HCT116 (cell line): ENCODE data around the gene MRPL45. TPM values are rescaled to one million over a fixed set of nuclear protein-coding genes. Genes with fewer than 3 reads are reported as not detected.
A peak's percentile ranks its signal among the peaks of the same experiment; 100 is the strongest.

ENCODE experiments used
- ATAC-seq: fragments of 200-7000 bp; cut with Tn5 transposase; 2 replicates; pipeline ENCODE4 v1.9.1; 2020; ENCODE audit warnings: mild to moderate bottlenecking, moderate library complexity
- BruUV-seq: library from RNA; stranded (reverse); fragments of 400-500 nt; replicated peaks from 2 replicates; lab custom pipeline; 2021; lab: Mats Ljungman, UMichigan
- CTCF ChIA-PET: fragments of 300-600 bp; sonication (Branson Sonifier 250); formaldehyde crosslinking; loops from one replicate; lab custom pipeline; 2021; ENCODE audit warnings: antibody characterized with exemption; lab: Charles Lee
- POLR2A ChIA-PET: fragments of 300-600, 350-600 bp; sonication (Branson Sonifier 250); formaldehyde crosslinking; loops from one replicate; lab custom pipeline; 2021; ENCODE audit warnings: antibody characterized with exemption; lab: Charles Lee
- RAD21 ChIA-PET, 2 experiments: fragments of 300-600 bp; sonication (Branson Sonifier 250); formaldehyde crosslinking; loops; one replicate each; lab custom pipeline; 2023; ENCODE audit warnings: low total read pairs in 2 of 2; ENCODE audit not compliant: uncharacterized antibody in 2 of 2, unreplicated experiment in 2 of 2, low non-redundant PET in 1 of 2; lab: Charles Lee
- DNase-seq: peaks from one replicate; pipeline ENCODE4 v3.0.0-alpha.2; 2010; ENCODE audit warnings: low read depth, low spot score
- H2AFZ ChIP-seq: fragments of 200-600 bp; shearing (Covaris generic), sonication (generic); 2 replicates; pipeline ENCODE4 v1.6.1; 2017; ENCODE audit warnings: low read depth, mixed run types, mixed read lengths, antibody characterized with exemption, low read length; ENCODE audit not compliant: poor library complexity, severe bottlenecking
- H3K27ac ChIP-seq: 2 replicates; pipeline ENCODE4 v1.5.1; 2012; ENCODE audit warnings: low read depth, low read length
- H3K27me3 ChIP-seq: fragments of 200-600 bp; sonication (generic); 2 replicates; pipeline ENCODE4 v1.6.1; 2016; ENCODE audit warnings: mixed run types, low read length, mixed read lengths; ENCODE audit not compliant: insufficient read depth
- H3K36me3 ChIP-seq, 2 experiments: fragments of 200-500 bp in 1 of 2; fragments of 200-600 bp in 1 of 2; sonication (Bioruptor generic) in 1 of 2; sonication (generic) in 1 of 2; 2 replicates each; pipeline versions ENCODE4 v1.5.1 to v1.6.1; 2014 to 2016; ENCODE audit warnings: low read length in 2 of 2, inconsistent platforms in 1 of 2, mixed read lengths in 1 of 2, mixed run types in 1 of 2; ENCODE audit not compliant: insufficient read depth in 2 of 2, control insufficient read depth in 1 of 2
- H3K4me1 ChIP-seq, 2 experiments: fragments of 200-600 bp in 1 of 2; sonication (generic) in 1 of 2; 2 replicates each; pipeline versions ENCODE4 v1.5.1 to v1.6.1; 2012 to 2017; ENCODE audit warnings: low read length in 2 of 2, inconsistent platforms in 1 of 2, mild to moderate bottlenecking in 1 of 2, mixed read lengths in 1 of 2, mixed run types in 1 of 2, moderate library complexity in 1 of 2; ENCODE audit not compliant: insufficient read depth in 2 of 2, control insufficient read depth in 1 of 2
- H3K4me2 ChIP-seq: fragments of 200-600 bp; sonication (generic); 2 replicates; pipeline ENCODE4 v1.6.1; 2017; ENCODE audit warnings: mixed run types, low read length, mixed read lengths
- H3K4me3 ChIP-seq, 2 experiments: fragments of 200-600 bp in 1 of 2; sonication (generic) in 1 of 2; replicated peaks in 1 of 2; 2 replicates each; pipeline ENCODE4 v1.5.1; 2011 to 2016; ENCODE audit warnings: low read length in 2 of 2, control low read depth in 1 of 2, low read depth in 1 of 2, mild to moderate bottlenecking in 1 of 2, mixed read lengths in 1 of 2, mixed run types in 1 of 2
- H3K79me2 ChIP-seq: fragments of 200-600 bp; sonication (generic); 2 replicates; pipeline ENCODE4 v1.6.1; 2017; ENCODE audit warnings: mild to moderate bottlenecking, mixed run types, low read length, moderate library complexity, mixed read lengths; ENCODE audit not compliant: insufficient read depth
- H3K9ac ChIP-seq: fragments of 200-600 bp; sonication (generic); 2 replicates; pipeline ENCODE4 v1.6.1; 2016; ENCODE audit warnings: low read length, mixed read lengths
- H3K9me2 ChIP-seq: fragments of 200-600 bp; sonication (generic), shearing (Covaris generic); 2 replicates; pipeline ENCODE4 v1.6.1; 2017; ENCODE audit warnings: mixed run types, mild to moderate bottlenecking, moderate library complexity; ENCODE audit not compliant: insufficient read depth
- H3K9me3 ChIP-seq, 2 experiments: fragments of 200-500 bp in 1 of 2; fragments of 200-600 bp in 1 of 2; sonication (Bioruptor generic) in 1 of 2; sonication (generic) in 1 of 2; 2 replicates each; pipeline ENCODE4 v1.6.1; 2014 to 2017; ENCODE audit warnings: low read length in 2 of 2, mixed read lengths in 2 of 2, inconsistent platforms in 1 of 2, low read depth in 1 of 2, mild to moderate bottlenecking in 1 of 2, mixed run types in 1 of 2, moderate library complexity in 1 of 2; ENCODE audit not compliant: control insufficient read depth in 1 of 2, insufficient read depth in 1 of 2
- H4K20me1 ChIP-seq: fragments of 200-600 bp; sonication (generic), shearing (Covaris generic); 2 replicates; pipeline ENCODE4 v1.6.1; 2017; ENCODE audit warnings: mixed run types, mild to moderate bottlenecking, moderate library complexity; ENCODE audit not compliant: insufficient read depth
- CBX3 ChIP-seq: IDR thresholded peaks from 2 replicates; pipeline ENCODE4 v1.6.1; 2012; ENCODE audit warnings: low read depth
- CEBPB ChIP-seq: IDR thresholded peaks from 2 replicates; pipeline ENCODE4 v1.6.1; 2012; ENCODE audit warnings: low read depth
- EGR1 ChIP-seq: IDR thresholded peaks from 2 replicates; pipeline ENCODE4 v1.6.1; 2012; ENCODE audit warnings: low read depth
- ELF1 ChIP-seq: IDR thresholded peaks from 2 replicates; pipeline ENCODE4 v1.6.1; 2012; ENCODE audit warnings: low read depth, borderline replicate concordance
- EZH2 ChIP-seq: fragments of 200-600 bp; sonication (generic); IDR thresholded peaks from 2 replicates; pipeline ENCODE4 v1.6.1; 2017; ENCODE audit warnings: antibody characterized with exemption, mixed run types
- EZH2phosphoT487 ChIP-seq: fragments of 200-600 bp; IDR thresholded peaks from 2 replicates; pipeline ENCODE4 v1.6.1; 2018; ENCODE audit warnings: antibody characterized with exemption, borderline replicate concordance
- JUND ChIP-seq: IDR thresholded peaks from 2 replicates; pipeline ENCODE4 v1.6.1; 2012
- POLR2A ChIP-seq: IDR thresholded peaks from 2 replicates; pipeline ENCODE4 v1.7.0; 2011; ENCODE audit warnings: borderline replicate concordance; ENCODE audit not compliant: insufficient read depth, insufficient read length; ENCODE audit errors: extremely low read depth
- POLR2AphosphoS5 ChIP-seq: IDR thresholded peaks from 2 replicates; pipeline ENCODE4 v1.6.1; 2011; ENCODE audit warnings: mild to moderate bottlenecking, low read depth, low read length, moderate library complexity
- RAD21 ChIP-seq: IDR thresholded peaks from 2 replicates; pipeline ENCODE4 v1.6.1; 2012; ENCODE audit warnings: low read depth, mild to moderate bottlenecking
- SIN3A ChIP-seq: IDR thresholded peaks from 2 replicates; pipeline ENCODE4 v1.6.1; 2012; ENCODE audit warnings: low read depth
- SP1 ChIP-seq: IDR thresholded peaks from 2 replicates; pipeline ENCODE4 v1.6.1; 2012; ENCODE audit warnings: low read depth
- SRF ChIP-seq: IDR thresholded peaks from 2 replicates; pipeline ENCODE4 v1.6.1; 2012; ENCODE audit warnings: low read depth
- TCF7L2 ChIP-seq: IDR thresholded peaks from 2 replicates; pipeline ENCODE4 v1.7.0; 2011; ENCODE audit warnings: borderline replicate concordance, inconsistent platforms; ENCODE audit not compliant: insufficient read depth, insufficient read length; ENCODE audit errors: extremely low read depth
- ZFX ChIP-seq: fragments of 450-650 bp; IDR thresholded peaks from 2 replicates; pipeline ENCODE4 v1.6.1; 2017
- intact Hi-C: fragments of 100-400 bp; cut with micrococcal nuclease; formaldehyde crosslinking; loops from 2 replicates; pipeline ENCODE4 v1.10.0; 2022
- total RNA-seq: library from RNA; stranded (reverse); gene quantifications from one replicate; pipeline ENCODE4 v1.2.1, GENCODE V29; 2021; ENCODE audit not compliant: unreplicated experiment
- TF ChIP-seq, protein P1 (sequence below), 3 experiments: fragments of 200-600 bp in 1 of 3; sonication (generic) in 1 of 3; IDR thresholded peaks in 2 of 3; conservative IDR thresholded peaks in 1 of 3; 2 replicates each; pipeline ENCODE4 v1.5.1; 2012 to 2017; ENCODE audit warnings: low read depth in 2 of 3, low read length in 2 of 3, antibody characterized with exemption in 1 of 3, borderline replicate concordance in 1 of 3, control low read depth in 1 of 3, mild to moderate bottlenecking in 1 of 3, mixed read lengths in 1 of 3, mixed run types in 1 of 3, moderate library complexity in 1 of 3; ENCODE audit not compliant: insufficient read depth in 1 of 3
- TF ChIP-seq, protein P2 (sequence below): IDR thresholded peaks from 2 replicates; pipeline ENCODE4 v1.6.1; 2012
- TF ChIP-seq, protein P3 (sequence below): IDR thresholded peaks from 2 replicates; pipeline ENCODE4 v1.6.1; 2011; ENCODE audit warnings: mild to moderate bottlenecking, low read length, moderate library complexity; ENCODE audit not compliant: insufficient replicate concordance; ENCODE audit errors: extremely low read depth
- TF ChIP-seq, protein P4 (sequence below): IDR thresholded peaks from 2 replicates; pipeline ENCODE4 v1.6.1; 2012; ENCODE audit warnings: low read depth

The MRPL45 gene
- total RNA-seq, 1 experiment from 2014 or later: 76.1 TPM

DNA sequence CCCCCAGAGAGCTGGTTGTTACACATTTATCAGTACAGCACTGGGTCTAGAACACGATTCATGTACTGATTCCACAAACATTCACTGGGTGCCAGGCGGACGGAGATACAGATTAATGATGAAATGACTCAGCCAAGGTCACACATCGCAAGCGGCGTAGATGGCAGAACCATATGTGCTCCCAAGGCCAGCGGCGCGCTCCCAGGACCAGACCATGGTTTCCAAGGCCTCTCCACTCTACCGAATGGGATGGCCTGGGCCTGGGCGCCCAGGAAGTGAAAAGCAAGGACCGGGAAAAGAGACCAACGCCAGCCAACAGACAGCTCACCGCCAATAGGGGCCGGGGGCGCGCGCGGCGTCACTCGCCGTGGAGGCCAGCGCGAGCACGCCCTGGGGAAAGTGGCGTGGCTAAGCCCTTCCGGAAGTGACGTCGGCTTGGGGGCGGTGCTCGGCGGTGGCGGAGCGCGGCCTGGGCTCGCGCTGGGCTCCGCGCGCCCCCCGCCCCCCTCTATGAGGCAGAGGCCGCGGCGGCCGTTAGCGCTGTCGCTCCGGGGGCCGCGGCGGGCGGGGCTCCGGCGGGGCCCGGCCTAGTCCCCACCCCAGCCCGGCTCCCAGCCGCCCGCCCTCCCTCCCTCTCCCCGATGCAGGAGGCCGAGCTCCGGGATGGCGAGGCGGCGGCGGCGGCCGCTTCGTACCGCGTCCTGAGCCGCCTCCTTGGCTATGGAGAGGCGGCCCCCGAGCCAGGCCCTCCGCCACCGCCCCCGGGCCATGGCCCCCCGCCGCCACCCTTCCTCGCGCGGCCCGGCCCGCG, 54.6 kb downstream of the MRPL45 start, which contains the start of gene SOCS7:
SOCS7 (plus strand) TSS at position 433 of the 811 bp plus-strand sequence; CDS start at position 642, 209 bp downstream.
- H3K27me3 ChIP-seq: no peaks in the 10 kb centered on the region
- intact Hi-C loops: loop anchor here (10.0 kb wide), 1 partner anchor 133 kb away; no protein-coding TSS in a partner anchor
- no peaks in the 10 kb centered on the region for H3K9me3 ChIP-seq
- no peaks in the 10 kb centered on the region for H3K9me2 ChIP-seq
- peaks cover 35% of the 10 kb centered on the region for H3K79me2 ChIP-seq
- peak within 1 kb of the TSS; percentile 60 for H3K27ac ChIP-seq
- DNase-seq (peak; percentile 84), ATAC-seq (peak; percentile 91)
- H3K4me3 ChIP-seq: peak within 1 kb of the TSS; percentile 58 to 68
- peak within 1 kb of the TSS; percentile 76 for H3K9ac ChIP-seq
- H3K36me3 ChIP-seq: no peaks in the 10 kb centered on the region
- H4K20me1 ChIP-seq: 0 out of 2 replicates have a peak, but pooled peaks cover 3% of the 10 kb centered on the region
- H3K4me1 ChIP-seq: peaks cover 4 to 32% of the 10 kb centered on the region in 2 experiments; a peak in 3 of 4 replicates
- peak within 1 kb of the TSS; percentile 73 for H3K4me2 ChIP-seq
- BruUV-seq: no TSS peak
- ChIA-PET POLR2A (interaction anchor here (1.0 kb wide), 2 partner anchors 10 to 63 kb away, joined by 4 to 5 read pairs; no protein-coding TSS in a partner anchor), CTCF (interaction anchor here (1.0 to 1.1 kb wide), 4 partner anchors 18 to 64 kb away, joined by 3 to 7 read pairs (median 4); no protein-coding TSS in a partner anchor), RAD21 (no interaction called here)
- peak within 1 kb of the TSS; percentile 30 for H2AFZ ChIP-seq
- TF ChIP-seq SIN3A (peak; percentile 73), POLR2AphosphoS5 (peak; percentile 95), EZH2 (no peak), POLR2A (peak; percentile 33), CEBPB (no peak), EGR1 (peak; percentile 33; the same call in 1 of the 2 replicates), JUND (peak; percentile 35; the same call in 1 of the 2 replicates), ELF1 (no peak), ZFX (peak; percentile 85), EZH2phosphoT487 (no peak), RAD21 (no peak), CBX3 (peak; percentile 44; the same call in 1 of the 2 replicates), TCF7L2 (peak; percentile 46), SP1 (peak; percentile 61), SRF (no peak; the same call in 1 of the 2 replicates)
- TF ChIP-seq, protein P1, sequence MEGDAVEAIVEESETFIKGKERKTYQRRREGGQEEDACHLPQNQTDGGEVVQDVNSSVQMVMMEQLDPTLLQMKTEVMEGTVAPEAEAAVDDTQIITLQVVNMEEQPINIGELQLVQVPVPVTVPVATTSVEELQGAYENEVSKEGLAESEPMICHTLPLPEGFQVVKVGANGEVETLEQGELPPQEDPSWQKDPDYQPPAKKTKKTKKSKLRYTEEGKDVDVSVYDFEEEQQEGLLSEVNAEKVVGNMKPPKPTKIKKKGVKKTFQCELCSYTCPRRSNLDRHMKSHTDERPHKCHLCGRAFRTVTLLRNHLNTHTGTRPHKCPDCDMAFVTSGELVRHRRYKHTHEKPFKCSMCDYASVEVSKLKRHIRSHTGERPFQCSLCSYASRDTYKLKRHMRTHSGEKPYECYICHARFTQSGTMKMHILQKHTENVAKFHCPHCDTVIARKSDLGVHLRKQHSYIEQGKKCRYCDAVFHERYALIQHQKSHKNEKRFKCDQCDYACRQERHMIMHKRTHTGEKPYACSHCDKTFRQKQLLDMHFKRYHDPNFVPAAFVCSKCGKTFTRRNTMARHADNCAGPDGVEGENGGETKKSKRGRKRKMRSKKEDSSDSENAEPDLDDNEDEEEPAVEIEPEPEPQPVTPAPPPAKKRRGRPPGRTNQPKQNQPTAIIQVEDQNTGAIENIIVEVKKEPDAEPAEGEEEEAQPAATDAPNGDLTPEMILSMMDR (IDR thresholded peaks at IDR 0.05 in 2 of 3, conservative IDR thresholded peaks at IDR 0.05 in 1 of 3; ENCODE audit: borderline replicate concordance in 1 of 3, insufficient read depth in 1 of 3, low read depth in 2 of 3, low read length in 2 of 3): no peak
- TF ChIP-seq, protein P2, sequence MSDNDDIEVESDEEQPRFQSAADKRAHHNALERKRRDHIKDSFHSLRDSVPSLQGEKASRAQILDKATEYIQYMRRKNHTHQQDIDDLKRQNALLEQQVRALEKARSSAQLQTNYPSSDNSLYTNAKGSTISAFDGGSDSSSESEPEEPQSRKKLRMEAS: peak; percentile 80
- TF ChIP-seq, protein P3, sequence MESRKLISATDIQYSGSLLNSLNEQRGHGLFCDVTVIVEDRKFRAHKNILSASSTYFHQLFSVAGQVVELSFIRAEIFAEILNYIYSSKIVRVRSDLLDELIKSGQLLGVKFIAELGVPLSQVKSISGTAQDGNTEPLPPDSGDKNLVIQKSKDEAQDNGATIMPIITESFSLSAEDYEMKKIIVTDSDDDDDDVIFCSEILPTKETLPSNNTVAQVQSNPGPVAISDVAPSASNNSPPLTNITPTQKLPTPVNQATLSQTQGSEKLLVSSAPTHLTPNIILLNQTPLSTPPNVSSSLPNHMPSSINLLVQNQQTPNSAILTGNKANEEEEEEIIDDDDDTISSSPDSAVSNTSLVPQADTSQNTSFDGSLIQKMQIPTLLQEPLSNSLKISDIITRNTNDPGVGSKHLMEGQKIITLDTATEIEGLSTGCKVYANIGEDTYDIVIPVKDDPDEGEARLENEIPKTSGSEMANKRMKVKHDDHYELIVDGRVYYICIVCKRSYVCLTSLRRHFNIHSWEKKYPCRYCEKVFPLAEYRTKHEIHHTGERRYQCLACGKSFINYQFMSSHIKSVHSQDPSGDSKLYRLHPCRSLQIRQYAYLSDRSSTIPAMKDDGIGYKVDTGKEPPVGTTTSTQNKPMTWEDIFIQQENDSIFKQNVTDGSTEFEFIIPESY: no peak
- TF ChIP-seq, protein P4, sequence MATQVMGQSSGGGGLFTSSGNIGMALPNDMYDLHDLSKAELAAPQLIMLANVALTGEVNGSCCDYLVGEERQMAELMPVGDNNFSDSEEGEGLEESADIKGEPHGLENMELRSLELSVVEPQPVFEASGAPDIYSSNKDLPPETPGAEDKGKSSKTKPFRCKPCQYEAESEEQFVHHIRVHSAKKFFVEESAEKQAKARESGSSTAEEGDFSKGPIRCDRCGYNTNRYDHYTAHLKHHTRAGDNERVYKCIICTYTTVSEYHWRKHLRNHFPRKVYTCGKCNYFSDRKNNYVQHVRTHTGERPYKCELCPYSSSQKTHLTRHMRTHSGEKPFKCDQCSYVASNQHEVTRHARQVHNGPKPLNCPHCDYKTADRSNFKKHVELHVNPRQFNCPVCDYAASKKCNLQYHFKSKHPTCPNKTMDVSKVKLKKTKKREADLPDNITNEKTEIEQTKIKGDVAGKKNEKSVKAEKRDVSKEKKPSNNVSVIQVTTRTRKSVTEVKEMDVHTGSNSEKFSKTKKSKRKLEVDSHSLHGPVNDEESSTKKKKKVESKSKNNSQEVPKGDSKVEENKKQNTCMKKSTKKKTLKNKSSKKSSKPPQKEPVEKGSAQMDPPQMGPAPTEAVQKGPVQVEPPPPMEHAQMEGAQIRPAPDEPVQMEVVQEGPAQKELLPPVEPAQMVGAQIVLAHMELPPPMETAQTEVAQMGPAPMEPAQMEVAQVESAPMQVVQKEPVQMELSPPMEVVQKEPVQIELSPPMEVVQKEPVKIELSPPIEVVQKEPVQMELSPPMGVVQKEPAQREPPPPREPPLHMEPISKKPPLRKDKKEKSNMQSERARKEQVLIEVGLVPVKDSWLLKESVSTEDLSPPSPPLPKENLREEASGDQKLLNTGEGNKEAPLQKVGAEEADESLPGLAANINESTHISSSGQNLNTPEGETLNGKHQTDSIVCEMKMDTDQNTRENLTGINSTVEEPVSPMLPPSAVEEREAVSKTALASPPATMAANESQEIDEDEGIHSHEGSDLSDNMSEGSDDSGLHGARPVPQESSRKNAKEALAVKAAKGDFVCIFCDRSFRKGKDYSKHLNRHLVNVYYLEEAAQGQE: no peak
